OCI-LY3 (cell line): ENCODE results near the gene SEZ6L.

ENCODE experiments used
- EZH2phosphoT487 ChIP-seq: fragments of 200-600 bp; shearing (Covaris generic); IDR thresholded peaks from 2 replicates; pipeline ENCODE4 v1.6.1; 2018; ENCODE audit warnings: antibody characterized with exemption, mixed run types, low read depth
- TF ChIP-seq, protein P1 (sequence below): fragments of 200-600, 300-600 bp; sonication (generic); IDR thresholded peaks from 2 replicates; pipeline ENCODE4 v1.5.1; 2014; ENCODE audit warnings: antibody characterized with exemption, low read length, low read depth

DNA sequence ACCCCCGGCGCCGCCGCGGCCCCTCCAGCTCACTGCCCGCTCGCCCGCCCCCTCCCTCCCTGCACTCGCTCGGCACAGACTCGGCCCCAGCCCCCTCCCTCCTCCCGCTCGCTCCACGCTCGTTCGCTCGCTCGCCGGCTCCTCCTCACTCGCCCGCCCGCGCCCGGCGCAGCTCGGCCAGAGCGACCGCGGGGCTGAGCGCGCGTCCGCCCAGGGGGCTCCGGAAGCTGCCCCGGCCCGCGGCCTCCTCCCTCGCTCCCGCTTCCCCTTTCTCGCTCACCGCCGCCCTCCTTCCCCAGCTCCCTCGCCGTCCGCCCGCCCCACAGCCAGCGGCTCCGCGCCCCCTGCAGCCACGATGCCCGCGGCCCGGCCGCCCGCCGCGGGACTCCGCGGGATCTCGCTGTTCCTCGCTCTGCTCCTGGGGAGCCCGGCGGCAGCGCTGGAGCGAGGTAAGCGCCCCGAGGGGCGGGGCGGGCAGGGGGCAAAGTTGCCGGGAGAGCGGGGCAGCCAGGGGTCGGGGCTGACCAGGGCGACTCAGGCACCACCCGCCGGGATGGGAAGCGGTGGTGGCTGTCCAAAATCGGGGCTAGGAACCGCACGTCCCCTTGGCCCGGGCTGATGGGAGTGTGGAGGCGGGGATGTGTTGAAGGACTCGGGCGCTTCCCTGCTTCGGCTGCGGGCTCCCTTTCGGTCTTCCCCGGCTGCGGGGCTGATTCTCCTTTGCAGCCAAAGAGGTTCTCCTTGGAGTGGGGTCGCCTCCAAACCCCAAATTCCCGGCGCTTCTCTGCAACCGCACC is at the start of gene SEZ6L:
- TF ChIP-seq, protein P1, sequence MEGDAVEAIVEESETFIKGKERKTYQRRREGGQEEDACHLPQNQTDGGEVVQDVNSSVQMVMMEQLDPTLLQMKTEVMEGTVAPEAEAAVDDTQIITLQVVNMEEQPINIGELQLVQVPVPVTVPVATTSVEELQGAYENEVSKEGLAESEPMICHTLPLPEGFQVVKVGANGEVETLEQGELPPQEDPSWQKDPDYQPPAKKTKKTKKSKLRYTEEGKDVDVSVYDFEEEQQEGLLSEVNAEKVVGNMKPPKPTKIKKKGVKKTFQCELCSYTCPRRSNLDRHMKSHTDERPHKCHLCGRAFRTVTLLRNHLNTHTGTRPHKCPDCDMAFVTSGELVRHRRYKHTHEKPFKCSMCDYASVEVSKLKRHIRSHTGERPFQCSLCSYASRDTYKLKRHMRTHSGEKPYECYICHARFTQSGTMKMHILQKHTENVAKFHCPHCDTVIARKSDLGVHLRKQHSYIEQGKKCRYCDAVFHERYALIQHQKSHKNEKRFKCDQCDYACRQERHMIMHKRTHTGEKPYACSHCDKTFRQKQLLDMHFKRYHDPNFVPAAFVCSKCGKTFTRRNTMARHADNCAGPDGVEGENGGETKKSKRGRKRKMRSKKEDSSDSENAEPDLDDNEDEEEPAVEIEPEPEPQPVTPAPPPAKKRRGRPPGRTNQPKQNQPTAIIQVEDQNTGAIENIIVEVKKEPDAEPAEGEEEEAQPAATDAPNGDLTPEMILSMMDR: no peak
- no peak for TF ChIP-seq EZH2phosphoT487
